IPS-20b (cell line): Measurements from ENCODE around the gene DNAJC25.
"Not testable (repeated sequence)": the region's sequence is repeated elsewhere in the genome, so short reads cannot be mapped to it uniquely, and the experiment has no call there.

Source experiments
- H3K27ac ChIP-seq: one replicate; pipeline ENCODE4 v1.5.1; 2013; ENCODE audit warnings: low read length
- H3K27me3 ChIP-seq: 2 replicates; pipeline ENCODE4 v1.6.1; 2013; ENCODE audit warnings: mild to moderate bottlenecking, low read length, inconsistent platforms; ENCODE audit not compliant: insufficient read depth
- H3K36me3 ChIP-seq: 2 replicates; pipeline ENCODE4 v1.6.1; 2013; ENCODE audit warnings: low read depth, mild to moderate bottlenecking, inconsistent platforms, low read length, moderate library complexity; ENCODE audit not compliant: insufficient read depth
- H3K4me1 ChIP-seq: 2 replicates; pipeline ENCODE4 v1.6.1; 2013; ENCODE audit warnings: mild to moderate bottlenecking, control low read depth, inconsistent platforms, low read length, moderate library complexity; ENCODE audit not compliant: insufficient read depth
- H3K4me3 ChIP-seq: 2 replicates; pipeline ENCODE4 v1.5.1; 2013; ENCODE audit warnings: mild to moderate bottlenecking, low read length, inconsistent platforms
- H3K9ac ChIP-seq: 2 replicates; pipeline ENCODE4 v1.6.1; 2013; ENCODE audit warnings: low read depth, mild to moderate bottlenecking, inconsistent platforms, low read length, moderate library complexity
- H3K9me3 ChIP-seq: 2 replicates; pipeline ENCODE4 v1.6.1; 2013; ENCODE audit warnings: mild to moderate bottlenecking, low read depth, low read length, inconsistent platforms; ENCODE audit not compliant: insufficient read depth

Gene DNAJC25

DNA sequence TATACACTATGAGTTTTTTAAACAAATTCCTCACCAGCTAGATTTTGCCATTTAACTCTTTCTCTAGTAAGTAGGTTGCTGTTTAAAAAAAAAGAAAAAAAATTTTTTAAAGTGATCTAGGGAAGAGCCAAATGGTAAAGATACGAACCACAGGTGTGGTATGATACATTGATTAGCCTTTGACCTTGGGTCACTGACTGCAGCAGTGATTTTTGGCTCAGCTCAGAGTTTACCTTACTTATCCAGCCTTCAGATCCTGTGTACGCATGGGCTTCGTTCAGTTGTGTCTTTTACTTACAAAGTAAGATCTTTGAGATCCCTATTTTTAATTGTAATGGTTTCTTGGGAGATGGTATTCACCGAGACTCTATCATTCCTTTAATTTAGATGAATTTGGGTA, 17.9 kb downstream of the DNAJC25 start:
- no peak overlapping the region for H3K4me3 ChIP-seq
- peaks cover 53% of the 10 kb centered on the region for H3K36me3 ChIP-seq
- no peaks in the 10 kb centered on the region for H3K27me3 ChIP-seq
- no peaks in the 10 kb centered on the region for H3K9me3 ChIP-seq
- no peaks in the 10 kb centered on the region for H3K4me1 ChIP-seq
- H3K9ac ChIP-seq: no peak overlapping the region
- H3K27ac ChIP-seq: no peak overlapping the region

DNA sequence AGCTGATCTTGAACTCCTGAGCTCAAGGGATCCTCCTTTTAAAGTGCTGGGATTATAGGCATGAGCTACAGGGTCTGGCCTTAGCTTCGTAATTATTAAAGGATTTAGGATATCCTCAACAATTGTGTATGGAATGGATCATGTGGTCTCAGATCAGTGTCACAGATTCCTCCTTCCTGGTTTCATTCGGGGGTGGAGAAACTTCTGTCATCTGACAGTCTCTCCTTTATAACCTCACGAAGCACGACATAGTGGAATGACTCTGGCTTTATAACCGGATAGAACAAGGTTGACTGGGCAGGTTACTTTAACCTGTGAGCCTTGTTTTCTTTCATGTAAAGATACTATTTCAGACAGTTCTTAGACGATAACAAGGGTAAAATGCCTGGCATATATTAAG, 25.9 kb downstream of the DNAJC25 start:
- H3K27me3 ChIP-seq: peaks cover 18% of the 10 kb centered on the region
- no peak overlapping the region for H3K4me3 ChIP-seq
- no peak overlapping the region for H3K27ac ChIP-seq
- peaks cover 23% of the 10 kb centered on the region for H3K36me3 ChIP-seq
- no peaks in the 10 kb centered on the region for H3K4me1 ChIP-seq
- H3K9ac ChIP-seq: no peak overlapping the region
- H3K9me3 ChIP-seq: no peaks in the 10 kb centered on the region

GRCh38 chr9:111658943-111659342, 27.8 kb downstream of the DNAJC25 start:
- Histone ChIP-seq H3K9ac (no peak overlapping the region), H3K9me3 (no peaks in the 10 kb centered on the region), H3K4me1 (peaks cover 9% of the 10 kb centered on the region), H3K27me3 (peaks cover 18% of the 10 kb centered on the region), H3K36me3 (peaks cover 11% of the 10 kb centered on the region), H3K27ac (no peak overlapping the region), H3K4me3 (no peak overlapping the region)

GRCh38 chr9:111659691-111660090, 28.6 kb downstream of the DNAJC25 start:
- no peak overlapping the region for H3K27ac ChIP-seq
- H3K9me3 ChIP-seq: no peaks in the 10 kb centered on the region
- H3K4me1 ChIP-seq: peaks cover 9% of the 10 kb centered on the region

GRCh38 chr9:111661150-111661801, 30.1 kb downstream of the DNAJC25 start, which contains the start of gene GNG10:
Gene GNG10 (plus strand): TSS chr9:111661605. CDS start chr9:111661635, 30 bp downstream.
- no peaks in the 10 kb centered on the region for H3K9me3 ChIP-seq
- peaks cover 9% of the 10 kb centered on the region for H3K4me1 ChIP-seq
- H3K27ac ChIP-seq: no peak within 1 kb of the TSS
- H3K4me3 ChIP-seq: peak within 1 kb of the TSS; percentile 88
- H3K27me3 ChIP-seq: peaks cover 18% of the 10 kb centered on the region
- H3K36me3 ChIP-seq: no peaks in the 10 kb centered on the region; the same call in 1 of the 2 replicates
- H3K9ac ChIP-seq: peak within 1 kb of the TSS; percentile 60

More at GRCh38 chr9:111659691-111660090, 28.6 kb downstream of the DNAJC25 start:
- Histone ChIP-seq H3K4me3 (no peak overlapping the region), H3K9ac (no peak overlapping the region), H3K36me3 (peaks cover 6% of the 10 kb centered on the region), H3K27me3 (peaks cover 18% of the 10 kb centered on the region)

DNA sequence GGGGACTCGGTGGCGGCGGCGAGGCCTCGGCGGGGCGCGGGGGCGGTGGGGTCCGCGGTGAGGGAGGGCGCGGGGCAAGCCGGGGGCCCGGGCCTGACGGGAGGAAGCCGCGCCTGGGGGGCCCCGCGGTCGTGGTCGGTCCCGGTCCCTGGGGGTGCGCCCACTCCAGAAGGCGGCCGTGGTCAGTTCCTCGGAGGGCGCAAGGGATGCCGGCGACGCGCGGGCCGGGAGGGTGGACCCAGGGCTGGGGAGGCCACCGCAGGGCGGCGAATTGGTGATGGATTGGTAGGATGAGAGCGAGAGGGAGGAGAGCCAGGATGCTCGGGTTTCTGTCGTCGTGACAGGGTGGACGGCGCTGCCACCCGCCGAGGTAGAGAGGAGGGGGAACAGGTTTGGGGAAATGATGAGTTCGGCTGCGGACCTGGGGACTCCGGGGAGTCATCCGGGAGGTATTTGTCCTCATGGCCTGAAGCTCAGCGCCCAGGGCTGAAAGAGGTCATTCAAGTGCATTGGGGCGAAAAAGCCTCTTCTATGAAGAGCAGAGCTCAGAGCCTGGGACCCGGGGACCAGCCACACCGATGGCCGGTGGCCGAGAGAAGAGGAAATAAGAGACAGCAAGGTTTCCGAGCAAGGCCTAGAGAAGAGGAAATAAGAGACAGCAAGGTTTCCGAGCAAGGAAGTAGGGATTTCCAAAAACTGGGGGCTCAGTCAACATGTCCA, 30.8 kb downstream of the DNAJC25 start:
- Histone ChIP-seq H3K4me1 (peaks cover 9% of the 10 kb centered on the region), H3K9me3 (no peaks in the 10 kb centered on the region), H3K27ac (no peak overlapping the region), H3K36me3 (peaks cover 4% of the 10 kb centered on the region), H3K27me3 (peaks cover 18% of the 10 kb centered on the region), H3K9ac (peak overlapping the region; percentile 60), H3K4me3 (peak overlapping the region; percentile 88)

DNA sequence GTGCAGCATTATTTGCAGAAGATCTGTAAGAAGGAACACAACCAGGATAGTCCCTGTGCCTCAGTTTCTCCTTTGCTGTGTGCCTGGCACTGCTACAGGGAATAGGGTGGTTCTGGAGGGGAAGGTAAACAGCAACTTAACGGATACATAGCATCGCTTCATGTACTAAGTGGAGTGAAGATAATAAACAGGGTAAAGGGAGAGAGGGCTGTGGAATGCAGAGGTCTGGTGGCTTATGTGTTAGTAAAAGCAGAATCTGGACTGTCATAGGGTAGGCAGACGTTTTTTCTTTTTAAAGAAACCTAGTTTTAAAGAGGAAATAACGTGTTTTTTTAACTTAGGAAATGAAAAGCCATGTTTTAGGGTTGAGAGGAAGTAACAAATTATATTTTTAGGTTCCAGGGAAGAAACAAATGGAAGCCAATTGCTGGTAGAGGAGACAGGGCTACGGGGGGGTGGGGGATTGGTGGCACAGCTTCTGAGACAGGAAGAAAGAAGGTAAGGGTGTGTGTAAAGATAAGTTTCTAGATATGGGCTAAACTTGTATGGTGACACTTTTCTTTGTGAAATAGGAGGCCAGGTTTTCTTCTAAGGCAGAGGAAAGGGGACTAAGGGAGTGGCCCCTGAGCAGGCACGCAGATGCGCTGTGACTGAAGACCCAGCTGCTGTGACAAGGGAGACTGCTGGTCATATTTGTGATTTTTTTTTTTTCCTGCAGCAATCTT, 31.6 kb downstream of the DNAJC25 start:
- no peaks in the 10 kb centered on the region for H3K9me3 ChIP-seq
- H3K27me3 ChIP-seq: peaks cover 18% of the 10 kb centered on the region
- peaks cover 9% of the 10 kb centered on the region for H3K4me1 ChIP-seq
- H3K36me3 ChIP-seq: peaks cover 6% of the 10 kb centered on the region
- H3K4me3 ChIP-seq: peak overlapping the region; percentile 88
- peak overlapping the region; percentile 60; the same call in 1 of the 2 replicates for H3K9ac ChIP-seq
- H3K27ac ChIP-seq: no peak overlapping the region

DNA sequence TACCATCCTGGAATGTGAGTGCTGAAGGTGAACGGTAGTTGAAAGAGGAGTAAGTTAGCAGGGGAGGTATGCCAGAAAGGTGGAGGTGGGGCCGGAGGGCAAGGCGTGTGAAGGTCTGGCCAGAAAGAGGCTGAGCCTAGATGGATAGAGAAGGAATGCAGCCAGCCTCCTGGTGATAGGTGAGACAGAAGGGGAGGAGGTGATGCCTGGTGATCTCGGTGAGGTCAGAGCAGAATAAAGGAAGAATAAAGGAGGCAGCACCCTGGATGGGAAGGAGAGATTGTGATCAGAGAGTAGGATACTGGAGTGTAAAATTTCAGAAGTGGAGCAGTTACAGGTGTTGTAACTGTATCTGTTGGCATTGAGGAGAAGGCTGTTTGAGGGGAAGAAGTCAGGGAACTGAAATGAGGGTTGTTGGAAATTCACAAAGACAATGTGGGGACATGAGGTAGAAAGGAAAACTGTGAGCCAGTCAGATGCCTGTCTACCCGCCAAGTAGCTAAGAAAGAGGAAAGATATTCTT, 32.2 kb downstream of the DNAJC25 start:
- peaks cover 10% of the 10 kb centered on the region for H3K36me3 ChIP-seq
- H3K27ac ChIP-seq: no peak overlapping the region
- peak overlapping the region; percentile 42 for H3K4me3 ChIP-seq
- H3K27me3 ChIP-seq: peaks cover 18% of the 10 kb centered on the region
- H3K4me1 ChIP-seq: peaks cover 9% of the 10 kb centered on the region
- H3K9me3 ChIP-seq: no peaks in the 10 kb centered on the region
- H3K9ac ChIP-seq: no peak overlapping the region

- H3K4me3 ChIP-seq: no peak overlapping the region
- H3K4me1 ChIP-seq: peaks cover 1% of the 10 kb centered on the region; the same call in 1 of the 2 replicates
- H3K9me3 ChIP-seq: no peaks in the 10 kb centered on the region
- no peak overlapping the region for H3K9ac ChIP-seq
- H3K27me3 ChIP-seq: no peaks in the 10 kb centered on the region
- no peak overlapping the region for H3K27ac ChIP-seq
- peaks cover 10% of the 10 kb centered on the region for H3K36me3 ChIP-seq
Measured at GRCh38 chr9:111668026-111668573, 37.0 kb downstream of the DNAJC25 start.

DNA sequence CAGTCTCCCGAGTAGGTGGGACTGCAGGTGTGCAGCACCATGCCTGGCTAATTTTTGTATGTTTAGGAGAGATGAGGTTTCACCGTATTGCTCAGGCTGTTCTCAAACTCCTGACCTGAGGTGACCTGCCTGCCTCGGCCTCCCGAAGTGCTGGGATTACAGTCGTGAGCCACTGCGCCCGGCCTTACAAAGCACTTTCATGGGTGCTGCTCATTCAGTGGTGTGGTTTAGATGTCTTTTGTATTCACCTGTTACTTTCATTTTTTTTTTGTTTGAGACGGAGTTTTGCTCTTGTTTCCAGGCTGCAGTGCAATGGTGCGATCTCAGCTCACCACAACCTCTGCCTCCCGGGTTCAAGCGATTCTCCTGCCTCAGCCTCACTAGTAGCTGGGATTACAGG, 37.5 kb downstream of the DNAJC25 start:
- not testable (repeated sequence) for H3K36me3 ChIP-seq, H3K4me1 ChIP-seq, H3K27ac ChIP-seq, H3K4me3 ChIP-seq, H3K27me3 ChIP-seq, H3K9ac ChIP-seq, H3K9me3 ChIP-seq

- Histone ChIP-seq H3K9ac (no peak overlapping the region), H3K4me3 (no peak overlapping the region), H3K36me3 (no peaks in the 10 kb centered on the region), H3K27ac (no peak overlapping the region), H3K4me1 (no peaks in the 10 kb centered on the region), H3K9me3 (no peaks in the 10 kb centered on the region), H3K27me3 (no peaks in the 10 kb centered on the region)
Measured at GRCh38 chr9:111674319-111674718, 43.2 kb downstream of the DNAJC25 start.
